ENCODE results near the gene THRB.

DNA sequence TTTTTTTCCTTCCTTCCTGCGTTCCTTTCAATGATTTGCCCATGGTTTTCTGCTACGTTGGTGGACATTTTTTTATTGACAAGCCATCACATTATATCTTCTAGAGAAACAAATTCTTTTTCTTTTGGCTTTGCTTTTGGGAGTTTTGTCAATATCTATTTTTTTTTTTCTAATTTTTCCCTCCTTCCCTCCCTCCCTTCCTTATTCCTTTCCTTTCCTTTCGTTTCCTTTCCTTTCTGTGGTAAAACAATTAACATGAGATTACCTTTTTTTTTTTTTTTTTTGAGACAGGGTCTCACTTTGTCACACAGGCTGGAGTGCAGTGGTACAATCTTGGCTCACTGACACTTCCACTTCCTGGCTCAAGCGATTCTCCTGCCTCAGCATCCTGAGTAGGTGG, 153.7 kb downstream of the THRB start:
- no peak for TF ChIP-seq ZBTB21 (CRISPR knock-in tag; IDR thresholded peaks at IDR 0.05; ENCODE audit: borderline replicate concordance)
- no peak for TF ChIP-seq NFE2L1 (CRISPR knock-in tag; IDR thresholded peaks at IDR 0.05)
- no peak for TF ChIP-seq FOXJ3 (CRISPR knock-in tag; IDR thresholded peaks at IDR 0.05; ENCODE audit: borderline replicate concordance)
- TF ChIP-seq, protein P1, sequence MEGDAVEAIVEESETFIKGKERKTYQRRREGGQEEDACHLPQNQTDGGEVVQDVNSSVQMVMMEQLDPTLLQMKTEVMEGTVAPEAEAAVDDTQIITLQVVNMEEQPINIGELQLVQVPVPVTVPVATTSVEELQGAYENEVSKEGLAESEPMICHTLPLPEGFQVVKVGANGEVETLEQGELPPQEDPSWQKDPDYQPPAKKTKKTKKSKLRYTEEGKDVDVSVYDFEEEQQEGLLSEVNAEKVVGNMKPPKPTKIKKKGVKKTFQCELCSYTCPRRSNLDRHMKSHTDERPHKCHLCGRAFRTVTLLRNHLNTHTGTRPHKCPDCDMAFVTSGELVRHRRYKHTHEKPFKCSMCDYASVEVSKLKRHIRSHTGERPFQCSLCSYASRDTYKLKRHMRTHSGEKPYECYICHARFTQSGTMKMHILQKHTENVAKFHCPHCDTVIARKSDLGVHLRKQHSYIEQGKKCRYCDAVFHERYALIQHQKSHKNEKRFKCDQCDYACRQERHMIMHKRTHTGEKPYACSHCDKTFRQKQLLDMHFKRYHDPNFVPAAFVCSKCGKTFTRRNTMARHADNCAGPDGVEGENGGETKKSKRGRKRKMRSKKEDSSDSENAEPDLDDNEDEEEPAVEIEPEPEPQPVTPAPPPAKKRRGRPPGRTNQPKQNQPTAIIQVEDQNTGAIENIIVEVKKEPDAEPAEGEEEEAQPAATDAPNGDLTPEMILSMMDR (IDR thresholded peaks at IDR 0.05), result no peak
- TF ChIP-seq, protein P2, sequence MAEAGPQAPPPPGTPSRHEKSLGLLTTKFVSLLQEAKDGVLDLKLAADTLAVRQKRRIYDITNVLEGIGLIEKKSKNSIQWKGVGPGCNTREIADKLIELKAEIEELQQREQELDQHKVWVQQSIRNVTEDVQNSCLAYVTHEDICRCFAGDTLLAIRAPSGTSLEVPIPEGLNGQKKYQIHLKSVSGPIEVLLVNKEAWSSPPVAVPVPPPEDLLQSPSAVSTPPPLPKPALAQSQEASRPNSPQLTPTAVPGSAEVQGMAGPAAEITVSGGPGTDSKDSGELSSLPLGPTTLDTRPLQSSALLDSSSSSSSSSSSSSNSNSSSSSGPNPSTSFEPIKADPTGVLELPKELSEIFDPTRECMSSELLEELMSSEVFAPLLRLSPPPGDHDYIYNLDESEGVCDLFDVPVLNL (CRISPR knock-in tag; IDR thresholded peaks at IDR 0.05; ENCODE audit: borderline replicate concordance, low read depth), result no peak
- TF ChIP-seq, protein P3, sequence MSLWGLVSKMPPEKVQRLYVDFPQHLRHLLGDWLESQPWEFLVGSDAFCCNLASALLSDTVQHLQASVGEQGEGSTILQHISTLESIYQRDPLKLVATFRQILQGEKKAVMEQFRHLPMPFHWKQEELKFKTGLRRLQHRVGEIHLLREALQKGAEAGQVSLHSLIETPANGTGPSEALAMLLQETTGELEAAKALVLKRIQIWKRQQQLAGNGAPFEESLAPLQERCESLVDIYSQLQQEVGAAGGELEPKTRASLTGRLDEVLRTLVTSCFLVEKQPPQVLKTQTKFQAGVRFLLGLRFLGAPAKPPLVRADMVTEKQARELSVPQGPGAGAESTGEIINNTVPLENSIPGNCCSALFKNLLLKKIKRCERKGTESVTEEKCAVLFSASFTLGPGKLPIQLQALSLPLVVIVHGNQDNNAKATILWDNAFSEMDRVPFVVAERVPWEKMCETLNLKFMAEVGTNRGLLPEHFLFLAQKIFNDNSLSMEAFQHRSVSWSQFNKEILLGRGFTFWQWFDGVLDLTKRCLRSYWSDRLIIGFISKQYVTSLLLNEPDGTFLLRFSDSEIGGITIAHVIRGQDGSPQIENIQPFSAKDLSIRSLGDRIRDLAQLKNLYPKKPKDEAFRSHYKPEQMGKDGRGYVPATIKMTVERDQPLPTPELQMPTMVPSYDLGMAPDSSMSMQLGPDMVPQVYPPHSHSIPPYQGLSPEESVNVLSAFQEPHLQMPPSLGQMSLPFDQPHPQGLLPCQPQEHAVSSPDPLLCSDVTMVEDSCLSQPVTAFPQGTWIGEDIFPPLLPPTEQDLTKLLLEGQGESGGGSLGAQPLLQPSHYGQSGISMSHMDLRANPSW (CRISPR knock-in tag; conservative IDR thresholded peaks at IDR 0.05; ENCODE audit: low read depth), result no peak
